SJCRH30 (cell line): ENCODE data around the gene PHLDA3. TPM values are rescaled to one million over a fixed set of nuclear protein-coding genes. Genes with fewer than 3 reads are reported as not detected.
A peak's percentile ranks its signal among the peaks of the same experiment; 100 is the strongest.

ENCODE experiments used
- DNase-seq, 2 experiments: peaks; one replicate each; pipeline ENCODE4 v3.0.0-alpha.2; 2015 to 2020
- H3K27ac ChIP-seq: fragments of 250-450 bp; sonication (Bioruptor Pico); 2 replicates; pipeline ENCODE4 v1.5.1; 2020; ENCODE audit warnings: mild to moderate bottlenecking, moderate library complexity
- H3K27me3 ChIP-seq: fragments of 250-450 bp; sonication (Bioruptor Pico); 2 replicates; pipeline ENCODE4 v1.5.1; 2020; ENCODE audit warnings: mild to moderate bottlenecking, moderate library complexity
- H3K36me3 ChIP-seq: fragments of 250-450 bp; sonication (Bioruptor Pico); 2 replicates; pipeline ENCODE4 v1.5.1; 2020; ENCODE audit warnings: mild to moderate bottlenecking, moderate library complexity
- H3K4me1 ChIP-seq: fragments of 250-450 bp; sonication (Bioruptor Pico); 2 replicates; pipeline ENCODE4 v1.5.1; 2020; ENCODE audit warnings: mild to moderate bottlenecking, moderate library complexity
- H3K4me3 ChIP-seq: fragments of 250-450 bp; sonication (Bioruptor Pico); 2 replicates; pipeline ENCODE4 v1.5.1; 2020; ENCODE audit warnings: mild to moderate bottlenecking, moderate library complexity
- H3K9me3 ChIP-seq: fragments of 250-450 bp; sonication (Bioruptor Pico); replicated peaks from 2 replicates; pipeline ENCODE4 v1.5.1; 2020; ENCODE audit warnings: mild to moderate bottlenecking, moderate library complexity
- total RNA-seq: library from RNA; depleted of rRNA; stranded (reverse); fragments of >200 nt; shearing (Covaris generic); gene quantifications from 2 replicates; pipeline ENCODE4 v1.2.3, GENCODE V29; 2014

PHLDA3 gene
- total RNA-seq, 1 experiment from 2014 or later, result 30.8 TPM

DNA sequence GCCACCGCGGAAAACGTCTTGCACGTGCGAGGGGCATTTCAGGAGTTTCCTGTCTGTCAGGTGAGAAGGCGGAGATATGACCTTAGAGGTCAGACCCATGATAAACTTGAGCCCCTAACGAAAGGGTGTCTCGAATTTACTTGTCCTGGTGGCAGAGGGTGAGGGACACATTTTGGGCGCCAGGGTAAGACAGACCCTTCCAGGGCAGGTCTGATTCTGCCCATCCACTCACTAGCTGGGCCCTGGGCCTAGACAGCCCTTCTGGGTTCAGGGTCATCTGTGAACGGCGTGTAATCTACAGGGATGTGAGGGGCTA lies 38.3 kb upstream of the PHLDA3 start:
- no peak for DNase-seq
- Histone ChIP-seq H3K4me1 (peaks cover 39% of the 10 kb centered on the region), H3K9me3 (no peaks in the 10 kb centered on the region)

DNA sequence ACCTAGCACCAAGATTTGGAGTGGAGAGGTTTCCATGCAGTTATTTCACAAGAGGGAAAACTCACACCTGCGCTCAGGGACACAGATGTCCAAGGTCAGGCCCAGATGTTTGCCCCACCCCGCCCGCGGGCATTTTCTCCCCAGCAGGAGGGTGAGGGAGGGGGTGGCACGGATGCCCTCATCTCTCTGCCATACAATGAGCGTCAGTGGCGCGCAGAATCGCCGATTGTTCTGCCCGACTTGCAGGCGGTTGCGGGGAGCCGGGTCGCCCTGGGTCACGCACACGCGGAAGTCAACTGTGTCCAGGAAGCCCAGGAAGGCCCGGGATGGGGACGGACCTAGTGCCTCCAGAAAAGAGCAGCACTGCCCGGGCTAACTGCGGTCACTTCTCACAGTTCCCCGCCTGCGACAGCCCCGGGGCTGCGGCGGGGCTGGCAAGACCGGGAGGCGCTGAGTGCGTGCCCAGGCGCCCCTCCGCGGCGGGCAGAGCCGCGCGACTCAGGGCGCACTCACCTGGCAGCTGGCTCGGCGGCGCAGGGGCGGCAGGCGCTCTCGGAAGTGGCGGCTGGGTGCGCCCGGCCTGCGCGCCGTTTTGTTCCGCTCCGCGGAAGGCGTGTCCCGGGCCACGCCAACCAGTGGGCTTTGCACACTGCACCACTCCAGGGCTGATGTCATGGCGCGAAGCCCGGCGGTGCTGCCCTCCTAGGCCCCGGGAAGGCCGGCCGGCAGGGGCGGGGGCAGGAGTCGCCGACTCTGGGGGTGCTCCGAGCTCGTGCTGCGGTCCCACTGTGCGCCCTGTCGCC lies 37.8 kb upstream of the PHLDA3 start, which contains the start of gene CSRP1:
CSRP1 (minus strand) TSS at position 567 of the 803 bp plus-strand sequence. CDS start 10,820 bp downstream, outside the sequence.
- Histone ChIP-seq H3K36me3 (no peaks in the 10 kb centered on the region), H3K4me1 (peaks cover 39% of the 10 kb centered on the region), H3K9me3 (no peaks in the 10 kb centered on the region), H3K4me3 (peak within 1 kb of the TSS; percentile 66), H3K27me3 (no peaks in the 10 kb centered on the region), H3K27ac (peak within 1 kb of the TSS; percentile 57)
- DNase-seq, result peak; percentile 81

More for the DNA sequence above, 38.3 kb upstream of the PHLDA3 start:
- Histone ChIP-seq H3K4me3 (peak overlapping the region; percentile 66), H3K27me3 (no peaks in the 10 kb centered on the region), H3K36me3 (no peaks in the 10 kb centered on the region), H3K27ac (peak overlapping the region; percentile 57)

DNA sequence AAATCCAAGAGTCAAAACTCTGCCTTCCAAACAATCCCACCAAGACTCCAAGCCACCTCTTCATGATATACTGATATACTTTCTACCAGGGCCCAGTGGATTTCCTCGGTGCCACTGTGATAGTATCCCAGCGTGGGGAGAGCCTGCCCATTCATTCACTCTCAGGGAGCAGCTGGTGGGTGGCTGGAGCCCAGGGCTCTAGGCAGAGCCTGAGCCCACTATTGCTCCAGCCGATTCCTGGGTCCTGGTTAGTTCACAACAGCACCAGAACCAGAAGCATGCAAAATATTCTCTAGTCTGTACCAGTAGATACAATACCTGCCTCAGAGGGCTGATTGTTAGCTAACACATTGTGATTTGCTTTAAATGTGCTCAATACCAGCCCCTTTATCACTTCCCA lies 37.1 kb upstream of the PHLDA3 start:
- peak in 1 of 2 experiments; percentile 29 for DNase-seq
- Histone ChIP-seq H3K27ac (peak overlapping the region; percentile 57), H3K36me3 (no peaks in the 10 kb centered on the region), H3K4me1 (peaks cover 43% of the 10 kb centered on the region), H3K4me3 (peak overlapping the region; percentile 66), H3K27me3 (no peaks in the 10 kb centered on the region), H3K9me3 (no peaks in the 10 kb centered on the region)

DNA sequence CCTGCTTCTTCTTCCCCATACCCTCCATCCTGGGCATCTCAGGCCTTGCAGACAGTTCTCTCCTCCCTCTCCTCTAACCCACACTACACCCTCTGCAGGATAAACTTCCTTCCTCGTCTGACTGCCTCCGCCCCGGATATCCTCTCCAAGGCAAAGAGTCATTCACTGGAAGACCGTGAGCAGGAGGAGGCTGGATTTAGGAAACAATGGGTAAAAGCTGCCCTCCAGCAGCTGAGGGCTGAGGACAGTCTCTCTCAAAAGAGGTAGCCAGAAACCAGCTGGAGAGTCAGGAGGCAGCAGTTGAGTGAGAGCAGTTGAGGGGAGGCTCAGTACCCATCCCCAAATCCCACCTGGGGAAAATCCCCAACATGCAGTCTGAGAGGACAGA lies 36.5 kb upstream of the PHLDA3 start:
- peak overlapping the region; percentile 66 for H3K4me3 ChIP-seq
- peak overlapping the region; percentile 57 for H3K27ac ChIP-seq
- peak; percentile 56 to 76 for DNase-seq
- H3K9me3 ChIP-seq, result no peaks in the 10 kb centered on the region
- H3K27me3 ChIP-seq, result no peaks in the 10 kb centered on the region
- H3K4me1 ChIP-seq, result peaks cover 46% of the 10 kb centered on the region
- H3K36me3 ChIP-seq, result no peaks in the 10 kb centered on the region

DNA sequence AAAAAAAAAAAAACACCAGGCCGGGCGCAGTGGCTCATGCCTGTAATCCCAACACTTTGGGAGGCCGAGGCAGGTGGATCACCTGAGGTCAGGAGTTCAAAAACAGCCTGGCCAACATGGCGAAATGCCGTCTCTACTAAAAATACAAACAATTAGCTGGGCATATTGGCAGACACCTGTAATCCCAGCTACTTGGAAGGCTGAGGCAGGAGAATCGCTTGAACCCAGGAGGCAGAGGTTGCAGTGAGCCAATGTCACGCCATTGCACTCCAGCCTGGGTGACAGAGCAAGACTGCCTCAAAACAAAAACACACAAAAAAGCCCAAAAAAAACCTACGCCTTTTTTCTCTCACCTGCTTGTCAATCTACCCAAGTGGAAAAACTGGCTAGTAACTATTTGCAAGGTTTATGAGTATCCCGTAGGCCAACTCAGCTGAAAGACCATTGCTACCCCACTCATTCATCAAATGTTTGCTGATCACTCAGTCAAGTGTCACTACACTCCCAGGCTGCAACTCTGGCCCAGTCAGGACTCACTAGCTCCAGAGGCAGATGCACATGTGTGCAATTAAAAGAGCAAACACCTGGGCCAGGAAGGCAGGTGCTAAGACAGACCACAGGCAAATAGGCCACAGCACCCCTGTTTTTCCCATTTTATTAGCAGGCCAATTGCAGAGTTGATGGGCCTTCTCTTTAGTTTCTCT lies 36.0 kb upstream of the PHLDA3 start:
- peak overlapping the region; percentile 57 for H3K27ac ChIP-seq
- H3K36me3 ChIP-seq, result no peaks in the 10 kb centered on the region
- H3K4me1 ChIP-seq, result peaks cover 46% of the 10 kb centered on the region
- H3K27me3 ChIP-seq, result no peaks in the 10 kb centered on the region
- no peak overlapping the region for H3K4me3 ChIP-seq
- no peak for DNase-seq
- H3K9me3 ChIP-seq, result no peaks in the 10 kb centered on the region

DNA sequence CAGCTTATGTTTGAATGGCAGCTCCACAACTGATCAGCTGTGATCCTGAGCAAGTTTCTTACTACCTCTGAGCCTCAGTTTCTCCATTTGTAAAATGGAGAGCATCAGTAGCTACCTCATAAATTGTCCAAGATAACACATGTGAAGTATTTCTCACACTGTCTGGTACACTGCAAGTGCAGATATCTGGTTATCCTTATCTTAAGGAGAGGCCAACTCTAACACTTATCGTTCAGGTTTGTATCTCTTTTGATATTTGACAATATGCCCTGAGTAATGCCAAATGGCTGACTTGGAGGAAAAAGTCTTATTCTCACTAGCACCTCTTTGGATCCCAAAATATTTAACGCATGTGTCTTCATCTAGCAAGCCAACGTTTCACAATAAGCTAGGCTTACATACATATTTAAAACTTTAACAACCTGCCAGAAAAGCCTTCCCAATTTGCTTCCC lies 35.2 kb upstream of the PHLDA3 start:
- H3K9me3 ChIP-seq, result no peaks in the 10 kb centered on the region
- DNase-seq, result no peak
- no peak overlapping the region for H3K4me3 ChIP-seq
- no peaks in the 10 kb centered on the region for H3K27me3 ChIP-seq
- H3K27ac ChIP-seq, result peak overlapping the region; percentile 79
- peaks cover 46% of the 10 kb centered on the region for H3K4me1 ChIP-seq
- H3K36me3 ChIP-seq, result no peaks in the 10 kb centered on the region

DNA sequence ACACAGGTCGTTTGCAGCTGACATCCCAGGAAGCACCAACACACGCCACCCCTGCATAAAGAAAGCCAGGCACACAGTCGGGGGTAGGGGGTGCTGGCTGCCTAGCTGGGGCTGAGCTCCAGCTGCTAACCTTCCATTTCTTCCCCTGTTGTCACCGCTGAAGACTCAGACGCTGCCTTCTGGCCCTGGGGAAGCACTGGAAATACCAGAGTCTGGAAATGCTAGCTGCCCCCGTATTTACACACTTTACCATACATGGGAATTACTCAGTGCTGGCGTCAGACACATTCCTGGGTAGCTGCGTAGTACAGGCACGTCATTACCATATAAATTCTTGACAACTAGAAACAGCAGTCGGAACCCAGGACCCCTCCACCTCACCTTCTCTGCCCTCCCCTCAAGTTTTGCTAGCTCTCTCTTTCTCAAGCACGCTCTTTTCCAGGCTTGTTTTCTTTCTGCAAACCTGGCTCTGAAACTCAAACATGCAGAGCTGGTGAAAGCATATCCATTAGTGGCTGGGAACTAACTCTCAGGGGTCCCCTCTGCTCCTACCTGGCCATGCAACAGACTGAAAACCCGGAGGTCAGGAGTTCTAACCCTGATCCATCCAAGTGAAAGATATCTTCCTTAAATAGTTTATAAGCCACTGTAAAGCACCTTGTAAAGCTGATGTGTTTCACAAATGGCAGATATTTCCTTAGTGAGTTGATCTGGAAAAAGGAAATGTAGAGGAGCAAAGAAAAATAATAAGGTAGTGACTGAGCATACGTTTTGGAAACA lies 34.6 kb upstream of the PHLDA3 start:
- peak overlapping the region; percentile 79 for H3K27ac ChIP-seq
- H3K4me3 ChIP-seq, result no peak overlapping the region
- DNase-seq, result peak; percentile 89 to 90
- H3K36me3 ChIP-seq, result no peaks in the 10 kb centered on the region
- H3K4me1 ChIP-seq, result peaks cover 46% of the 10 kb centered on the region
- no peaks in the 10 kb centered on the region for H3K9me3 ChIP-seq
- no peaks in the 10 kb centered on the region for H3K27me3 ChIP-seq

DNA sequence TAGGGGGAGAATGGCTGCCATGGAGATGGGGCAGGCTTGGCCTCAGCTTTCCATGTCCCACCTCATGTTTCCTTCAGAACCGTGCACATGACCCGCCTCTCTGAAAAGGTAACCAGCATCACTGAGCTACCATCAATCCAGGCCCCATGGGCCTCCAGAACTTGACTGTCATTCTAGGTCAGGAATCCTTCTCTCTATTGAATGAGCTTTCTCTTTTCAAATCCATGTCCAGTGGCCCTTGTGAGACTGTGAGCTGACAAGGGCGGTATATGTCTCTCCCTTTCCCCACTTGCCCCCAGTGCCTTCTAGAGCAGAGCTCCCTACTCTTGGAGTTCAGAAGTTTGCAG lies 33.5 kb upstream of the PHLDA3 start:
- H3K4me3 ChIP-seq, result no peak overlapping the region
- H3K36me3 ChIP-seq, result no peaks in the 10 kb centered on the region

DNA sequence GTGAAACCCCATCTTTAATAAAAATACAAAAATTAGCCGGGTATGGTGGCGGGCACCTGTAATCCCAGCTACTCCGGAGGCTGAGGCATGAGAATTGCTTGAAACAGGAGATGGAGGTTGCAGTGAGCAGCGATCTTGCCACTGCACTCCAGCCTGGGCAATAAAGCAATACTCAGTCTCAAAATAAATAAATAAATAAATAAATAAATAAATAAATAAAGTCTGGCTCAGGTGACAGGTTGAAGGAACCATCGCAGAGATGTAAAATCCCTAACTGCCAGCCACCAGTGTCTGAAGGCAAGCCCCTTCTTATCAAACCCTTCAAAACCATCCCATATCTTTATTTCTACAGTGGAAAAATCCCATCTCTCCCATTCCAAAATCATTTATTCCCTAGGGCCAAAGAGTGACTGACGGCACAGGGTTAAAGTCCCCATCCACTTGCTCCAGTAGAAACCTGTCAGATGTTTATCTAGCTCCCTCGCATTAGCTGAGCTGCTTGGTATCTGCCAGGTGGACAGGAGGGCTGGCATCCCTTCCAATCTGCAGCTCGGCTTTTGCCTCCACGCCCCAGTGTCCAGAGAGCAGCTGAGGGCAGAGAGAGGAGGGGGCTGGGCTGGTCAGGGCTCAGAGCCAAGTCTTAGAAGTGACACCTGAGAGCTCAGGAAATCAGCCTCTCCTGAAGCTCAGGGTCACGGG lies 33.0 kb upstream of the PHLDA3 start:
- Histone ChIP-seq H3K27ac (peak overlapping the region; percentile 79; the same call in 1 of the 2 replicates), H3K4me1 (peaks cover 46% of the 10 kb centered on the region)

More for the DNA sequence above, 33.5 kb upstream of the PHLDA3 start:
- H3K9me3 ChIP-seq, result no peaks in the 10 kb centered on the region
- H3K27me3 ChIP-seq, result no peaks in the 10 kb centered on the region
- H3K4me1 ChIP-seq, result peaks cover 46% of the 10 kb centered on the region
- H3K27ac ChIP-seq, result peak overlapping the region; percentile 79
- no peak for DNase-seq

DNA sequence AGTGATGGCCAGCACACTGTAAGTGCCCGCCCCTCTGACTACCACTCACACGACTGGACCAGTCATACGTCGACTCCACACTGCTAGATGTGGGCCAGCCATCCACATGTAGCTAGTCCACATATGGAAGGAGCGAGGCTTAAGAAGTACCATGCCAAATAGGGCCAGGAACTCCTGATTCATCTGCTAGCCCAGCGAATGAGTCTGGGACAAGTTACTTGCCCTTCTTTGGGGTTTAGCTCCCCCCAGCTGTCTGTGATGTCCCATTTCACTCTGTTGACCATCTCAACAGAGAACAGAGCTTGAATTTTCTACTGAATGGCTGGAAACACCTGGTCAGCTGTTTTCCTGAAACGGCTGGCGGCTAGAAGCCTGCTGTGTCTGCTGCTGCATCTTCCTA lies 32.2 kb upstream of the PHLDA3 start:
- peaks cover 53% of the 10 kb centered on the region for H3K4me1 ChIP-seq
- no peaks in the 10 kb centered on the region for H3K36me3 ChIP-seq
- no peaks in the 10 kb centered on the region for H3K9me3 ChIP-seq
- H3K27ac ChIP-seq, result no peak overlapping the region
- DNase-seq, result no peak
- no peaks in the 10 kb centered on the region for H3K27me3 ChIP-seq
- no peak overlapping the region for H3K4me3 ChIP-seq

More for the DNA sequence above, 33.0 kb upstream of the PHLDA3 start:
- Histone ChIP-seq H3K27me3 (no peaks in the 10 kb centered on the region), H3K9me3 (no peaks in the 10 kb centered on the region), H3K4me3 (no peak overlapping the region), H3K36me3 (no peaks in the 10 kb centered on the region)
- peak; percentile 35 to 42 for DNase-seq

DNA sequence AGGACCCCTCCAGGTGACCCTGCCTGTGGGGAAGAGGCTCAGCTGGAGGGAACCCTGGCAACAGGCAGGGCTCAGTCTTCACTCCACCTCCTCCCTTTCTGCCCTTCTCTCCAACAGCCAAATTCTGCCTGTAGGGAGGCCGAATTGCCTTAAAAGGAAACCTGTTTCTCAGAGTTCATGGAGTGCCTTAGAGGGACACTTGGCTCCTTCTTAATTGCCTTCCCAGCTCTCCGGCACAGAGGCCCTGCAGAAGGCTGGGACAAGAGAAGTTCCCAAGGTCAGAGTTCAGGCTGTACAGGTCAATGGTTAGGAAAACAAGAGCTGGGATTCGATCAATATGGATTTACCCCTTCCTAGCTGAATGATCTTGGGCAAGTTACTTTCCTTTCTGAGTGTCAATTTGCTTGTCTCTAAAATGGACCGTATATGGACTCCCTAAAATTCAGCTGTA lies 31.7 kb upstream of the PHLDA3 start:
- no peaks in the 10 kb centered on the region for H3K36me3 ChIP-seq
- DNase-seq, result no peak
- no peaks in the 10 kb centered on the region for H3K27me3 ChIP-seq
- peaks cover 55% of the 10 kb centered on the region for H3K4me1 ChIP-seq
- H3K9me3 ChIP-seq, result no peaks in the 10 kb centered on the region
- H3K4me3 ChIP-seq, result no peak overlapping the region
- no peak overlapping the region for H3K27ac ChIP-seq

DNA sequence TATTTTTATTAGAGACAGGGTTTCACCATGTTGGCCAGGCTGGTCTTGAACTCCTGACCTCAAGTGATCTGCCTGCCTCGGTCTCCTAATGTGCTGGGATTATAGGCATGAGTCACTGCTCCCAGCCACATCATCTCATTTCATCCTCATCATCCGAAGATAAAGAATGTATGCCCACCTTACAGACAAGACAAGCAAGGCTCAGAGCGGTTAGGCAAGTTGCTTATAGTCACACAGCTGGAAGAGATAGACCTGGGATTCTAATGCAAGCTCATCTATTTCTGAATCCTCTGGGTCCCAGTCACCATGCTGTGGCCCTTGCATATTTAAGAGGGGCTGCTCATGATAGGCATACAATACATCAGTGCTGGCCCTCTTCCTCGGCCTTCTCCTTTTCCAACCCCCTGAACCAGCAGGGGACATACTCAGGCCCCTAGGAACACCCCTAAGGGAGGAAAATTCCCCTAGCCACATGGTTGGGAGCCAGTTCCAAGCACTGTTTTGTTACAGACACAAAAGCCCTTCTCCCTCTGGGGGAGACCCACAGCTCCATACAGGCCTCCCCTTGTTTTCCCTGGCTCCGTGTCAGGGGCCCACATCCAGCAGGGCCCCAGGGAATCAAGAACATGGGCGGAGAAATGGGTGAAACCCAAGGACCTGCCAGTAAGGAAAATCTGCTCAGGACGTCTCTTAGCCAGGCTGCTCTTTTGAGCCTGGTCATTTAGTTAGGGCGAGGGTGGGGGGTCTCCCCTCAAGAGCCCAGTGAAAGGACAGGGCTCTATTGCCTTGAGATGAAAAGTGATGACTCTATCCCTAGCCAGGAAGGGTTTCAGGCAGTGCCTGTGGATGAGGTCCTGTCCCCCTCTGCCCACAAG lies 31.0 kb upstream of the PHLDA3 start:
- peaks cover 50% of the 10 kb centered on the region for H3K4me1 ChIP-seq
- no peak overlapping the region for H3K4me3 ChIP-seq
- no peaks in the 10 kb centered on the region for H3K27me3 ChIP-seq
- H3K27ac ChIP-seq, result no peak overlapping the region
- H3K36me3 ChIP-seq, result 0 out of 2 replicates have a peak, but pooled peaks cover 1% of the 10 kb centered on the region
- no peak for DNase-seq
- H3K9me3 ChIP-seq, result no peaks in the 10 kb centered on the region

DNA sequence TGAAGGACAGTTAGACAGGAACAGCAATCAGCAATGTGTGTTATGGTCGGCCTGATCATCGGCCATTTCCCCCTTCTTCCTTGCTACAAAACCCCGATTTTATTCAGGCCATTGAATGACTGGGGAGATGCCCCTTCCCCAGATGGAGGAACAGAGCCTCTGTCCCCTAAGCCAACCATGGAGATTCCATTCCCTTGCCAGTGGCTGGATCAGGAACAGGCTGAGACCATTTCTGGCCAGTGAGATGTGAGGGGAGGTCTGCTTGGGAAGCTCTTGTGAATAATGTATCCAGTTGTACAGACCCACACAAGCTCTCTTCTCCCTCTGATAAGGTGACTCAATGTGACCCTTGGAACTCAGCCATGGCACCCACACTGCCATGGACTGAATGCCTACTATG lies 30.2 kb upstream of the PHLDA3 start:
- no peak overlapping the region for H3K4me3 ChIP-seq
- peaks cover 45% of the 10 kb centered on the region for H3K4me1 ChIP-seq
- H3K27ac ChIP-seq, result no peak overlapping the region
- DNase-seq, result no peak
- no peaks in the 10 kb centered on the region for H3K27me3 ChIP-seq
- peaks cover 9% of the 10 kb centered on the region; the same call in 1 of the 2 replicates for H3K36me3 ChIP-seq
- no peaks in the 10 kb centered on the region for H3K9me3 ChIP-seq
